ENCODE results near the gene CCL4L2.
"Not testable (repeated sequence)": the region's sequence is repeated elsewhere in the genome, so short reads cannot be mapped to it uniquely, and the experiment has no call there.

Gene CCL4L2

DNA sequence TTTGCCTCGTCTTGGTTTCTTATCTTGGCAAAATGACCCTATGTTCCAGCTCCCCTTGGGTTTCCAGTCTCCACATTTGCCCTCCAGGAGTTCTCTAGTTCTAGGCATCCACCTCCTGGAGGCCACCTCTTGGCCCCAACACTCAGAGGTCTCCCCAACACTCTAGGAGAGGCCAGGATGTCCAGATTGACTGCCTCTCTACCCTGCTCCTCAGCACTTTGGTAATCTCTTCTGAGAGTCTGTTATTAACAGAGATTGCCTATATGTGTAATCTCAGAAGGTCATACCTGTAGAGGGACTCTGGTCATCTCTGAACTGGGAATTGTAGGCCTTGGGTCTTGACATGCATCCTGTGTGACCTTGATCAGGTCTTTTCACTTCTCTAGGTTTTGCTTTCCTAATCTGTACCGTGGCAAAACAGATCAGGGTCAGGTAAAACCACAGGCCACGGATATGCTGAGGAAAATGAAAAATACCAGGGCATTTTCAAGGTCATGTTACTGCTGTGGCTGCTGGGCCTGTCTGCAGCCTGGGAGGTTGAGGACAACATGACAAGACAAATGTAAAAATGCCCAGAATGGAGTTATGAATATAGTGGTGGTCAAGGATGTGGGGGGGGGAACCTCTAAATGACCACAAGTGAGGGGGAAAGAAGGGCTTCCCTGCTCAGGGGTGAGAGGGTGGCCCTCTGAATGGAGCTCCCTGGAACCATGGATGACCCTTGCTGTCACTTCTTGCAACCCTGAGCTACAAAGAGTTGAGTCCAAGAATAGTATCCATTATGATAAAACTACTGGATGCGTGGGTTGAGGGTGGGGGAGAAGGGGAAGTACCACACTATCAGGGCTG is 5.0 kb upstream of the CCL4L2 start:
- ATAC-seq (ENCODE audit: low read depth) (no peak), DNase-seq (ENCODE audit: low spot score in 2 of 2) (peak in 1 of 2 donors; percentile 8)
- peaks cover 1% of the 10 kb centered on the region for H3K9me3 Mint-ChIP-seq
- H3K36me3 Mint-ChIP-seq: no peaks in the 10 kb centered on the region
- no peak overlapping the region for H3K4me3 Mint-ChIP-seq
- H3K4me1 Mint-ChIP-seq: peaks cover 38% of the 10 kb centered on the region
- H3K27me3 Mint-ChIP-seq: peaks cover 33% of the 10 kb centered on the region
- no peak overlapping the region for H3K27ac Mint-ChIP-seq

- H3K9me3 Mint-ChIP-seq; ATAC-seq (ENCODE audit: low read depth); DNase-seq (ENCODE audit: low spot score in 2 of 2); H3K27ac Mint-ChIP-seq; H3K36me3 Mint-ChIP-seq; H3K4me3 Mint-ChIP-seq: not testable (repeated sequence)
- H3K4me1 Mint-ChIP-seq: peaks cover 42% of the 10 kb centered on the region
- H3K27me3 Mint-ChIP-seq: peaks cover 33% of the 10 kb centered on the region
Observed at GRCh38 chr17:36206486-36206821, 4.4 kb upstream of the CCL4L2 start.

GRCh38 chr17:36207383-36207782 is 3.5 kb upstream of the CCL4L2 start:
- not testable (repeated sequence) for H3K4me3 Mint-ChIP-seq; H3K27ac Mint-ChIP-seq; H3K36me3 Mint-ChIP-seq; H3K9me3 Mint-ChIP-seq; ATAC-seq (ENCODE audit: low read depth)
- peaks cover 42% of the 10 kb centered on the region for H3K4me1 Mint-ChIP-seq
- DNase-seq (ENCODE audit: low spot score in 2 of 2): peak in 1 of 2 donors; percentile 6
- H3K27me3 Mint-ChIP-seq: peaks cover 29% of the 10 kb centered on the region

DNA sequence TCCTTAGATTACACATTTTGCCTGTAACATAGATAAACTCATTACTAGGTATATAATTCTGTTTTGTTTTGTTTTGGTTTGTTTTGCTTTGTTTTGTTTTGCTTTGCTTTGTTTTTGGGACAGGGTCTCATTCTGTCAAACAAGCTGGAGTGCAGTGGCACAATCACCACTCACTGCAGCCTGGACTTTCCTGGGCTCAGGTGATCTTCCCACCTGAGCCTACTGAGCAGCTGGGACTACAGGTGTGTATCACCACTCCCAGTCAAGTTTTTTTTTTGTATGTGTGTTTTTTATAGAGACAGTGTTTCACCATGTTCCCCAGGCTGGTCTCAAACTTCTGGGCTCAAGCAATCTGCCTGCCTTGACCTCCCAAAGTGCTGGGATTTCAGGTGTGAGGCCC is 1.3 kb upstream of the CCL4L2 start:
- H3K27me3 Mint-ChIP-seq: peaks cover 32% of the 10 kb centered on the region
- DNase-seq (ENCODE audit: low spot score in 2 of 2) (no peak), ATAC-seq (ENCODE audit: low read depth) (no peak)
- peaks cover 1% of the 10 kb centered on the region for H3K9me3 Mint-ChIP-seq
- no peak overlapping the region for H3K27ac Mint-ChIP-seq
- no peak overlapping the region for H3K4me3 Mint-ChIP-seq
- H3K4me1 Mint-ChIP-seq: peaks cover 36% of the 10 kb centered on the region
- H3K36me3 Mint-ChIP-seq: no peaks in the 10 kb centered on the region

GRCh38 chr17:36211484-36212271 is 815 bp downstream of the CCL4L2 start:
- Mint-ChIP-seq H3K4me1 (peaks cover 28% of the 10 kb centered on the region), H3K27me3 (peaks cover 25% of the 10 kb centered on the region)
- not testable (repeated sequence) for H3K36me3 Mint-ChIP-seq; H3K9me3 Mint-ChIP-seq; ATAC-seq (ENCODE audit: low read depth); DNase-seq (ENCODE audit: low spot score in 2 of 2); H3K27ac Mint-ChIP-seq; H3K4me3 Mint-ChIP-seq

DNA sequence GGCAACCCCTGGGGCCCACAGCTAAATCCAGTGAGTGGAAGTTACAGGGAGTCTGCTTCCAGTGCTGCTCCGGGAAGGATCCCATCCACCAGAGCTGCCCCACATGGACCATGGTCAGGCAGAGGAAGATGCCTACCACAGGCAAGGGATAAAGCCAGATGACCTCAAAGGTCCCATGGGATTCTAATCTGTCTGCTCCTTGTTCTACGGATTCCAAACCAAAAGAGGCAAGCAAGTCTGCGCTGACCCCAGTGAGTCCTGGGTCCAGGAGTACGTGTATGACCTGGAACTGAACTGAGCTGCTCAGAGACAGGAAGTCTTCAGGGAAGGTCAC is 1.4 kb downstream of the CCL4L2 start:
- Mint-ChIP-seq H3K4me3 (no peak overlapping the region), H3K27ac (no peak overlapping the region)

DNA sequence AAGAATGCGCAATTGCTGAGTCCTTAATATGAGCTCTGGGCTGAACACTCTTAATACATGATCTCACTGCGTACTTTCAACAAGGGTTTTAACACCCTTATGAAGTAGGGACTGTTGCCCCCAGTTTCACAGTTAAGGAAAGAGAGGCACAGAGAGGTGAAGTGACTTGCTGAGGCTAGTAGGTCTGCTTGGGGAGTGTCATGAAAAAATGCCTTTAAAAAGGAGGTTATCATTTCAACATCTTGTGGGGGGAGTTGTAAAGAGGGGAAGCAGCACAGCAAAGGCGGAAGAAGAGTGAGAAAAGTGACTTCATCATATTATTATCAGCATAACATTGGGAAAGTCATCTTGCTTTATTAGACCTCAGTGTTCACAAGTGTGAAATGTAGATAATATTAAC is 2.1 kb downstream of the CCL4L2 start:
- no peaks in the 10 kb centered on the region for H3K36me3 Mint-ChIP-seq
- peaks cover 20% of the 10 kb centered on the region for H3K4me1 Mint-ChIP-seq
- ATAC-seq (ENCODE audit: low read depth) (no peak), DNase-seq (ENCODE audit: low spot score in 2 of 2) (no peak)
- peaks cover 24% of the 10 kb centered on the region for H3K27me3 Mint-ChIP-seq
- no peak overlapping the region for H3K27ac Mint-ChIP-seq
- H3K9me3 Mint-ChIP-seq: peaks cover 1% of the 10 kb centered on the region
- H3K4me3 Mint-ChIP-seq: no peak overlapping the region

More for the DNA sequence above, 1.4 kb downstream of the CCL4L2 start:
- H3K27me3 Mint-ChIP-seq: peaks cover 22% of the 10 kb centered on the region
- no peak for ATAC-seq (ENCODE audit: low read depth)
- H3K9me3 Mint-ChIP-seq: peaks cover 1% of the 10 kb centered on the region
- H3K4me1 Mint-ChIP-seq: peaks cover 24% of the 10 kb centered on the region
- no peak for DNase-seq (ENCODE audit: low spot score in 2 of 2)
- no peaks in the 10 kb centered on the region for H3K36me3 Mint-ChIP-seq

GRCh38 chr17:36213695-36214094 is 2.8 kb downstream of the CCL4L2 start:
- Mint-ChIP-seq H3K36me3 (peaks cover 3% of the 10 kb centered on the region), H3K4me1 (peaks cover 20% of the 10 kb centered on the region), H3K4me3 (no peak overlapping the region), H3K9me3 (peaks cover 3% of the 10 kb centered on the region), H3K27ac (no peak overlapping the region), H3K27me3 (peaks cover 29% of the 10 kb centered on the region)
- DNase-seq (ENCODE audit: low spot score in 2 of 2) (no peak), ATAC-seq (ENCODE audit: low read depth) (no peak)

DNA sequence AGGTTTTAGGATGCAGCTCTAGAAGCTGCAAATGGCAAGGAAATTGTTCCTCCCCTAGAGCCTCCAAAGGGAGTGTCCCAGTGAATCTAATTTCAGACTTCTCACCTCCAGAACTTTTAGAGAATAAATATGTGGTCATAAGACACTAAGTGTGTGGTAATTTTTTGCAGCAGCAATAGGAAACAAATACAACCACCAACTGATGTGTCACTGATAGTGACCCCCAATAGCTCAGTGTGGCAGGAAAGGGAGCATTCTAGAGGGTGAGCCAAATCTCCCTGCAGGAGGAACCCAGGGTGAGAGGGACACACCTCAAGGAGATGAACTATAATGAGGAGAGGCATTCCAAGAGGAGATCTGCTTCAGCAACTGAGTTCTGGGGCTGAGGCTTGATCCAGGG is 4.1 kb downstream of the CCL4L2 start:
- H3K4me3 Mint-ChIP-seq: no peak overlapping the region
- ATAC-seq (ENCODE audit: low read depth): no peak
- peaks cover 7% of the 10 kb centered on the region for H3K9me3 Mint-ChIP-seq
- peaks cover 3% of the 10 kb centered on the region for H3K36me3 Mint-ChIP-seq
- H3K27ac Mint-ChIP-seq: no peak overlapping the region
- no peak for DNase-seq (ENCODE audit: low spot score in 2 of 2)
- H3K27me3 Mint-ChIP-seq: peaks cover 30% of the 10 kb centered on the region
- peaks cover 19% of the 10 kb centered on the region for H3K4me1 Mint-ChIP-seq

DNA sequence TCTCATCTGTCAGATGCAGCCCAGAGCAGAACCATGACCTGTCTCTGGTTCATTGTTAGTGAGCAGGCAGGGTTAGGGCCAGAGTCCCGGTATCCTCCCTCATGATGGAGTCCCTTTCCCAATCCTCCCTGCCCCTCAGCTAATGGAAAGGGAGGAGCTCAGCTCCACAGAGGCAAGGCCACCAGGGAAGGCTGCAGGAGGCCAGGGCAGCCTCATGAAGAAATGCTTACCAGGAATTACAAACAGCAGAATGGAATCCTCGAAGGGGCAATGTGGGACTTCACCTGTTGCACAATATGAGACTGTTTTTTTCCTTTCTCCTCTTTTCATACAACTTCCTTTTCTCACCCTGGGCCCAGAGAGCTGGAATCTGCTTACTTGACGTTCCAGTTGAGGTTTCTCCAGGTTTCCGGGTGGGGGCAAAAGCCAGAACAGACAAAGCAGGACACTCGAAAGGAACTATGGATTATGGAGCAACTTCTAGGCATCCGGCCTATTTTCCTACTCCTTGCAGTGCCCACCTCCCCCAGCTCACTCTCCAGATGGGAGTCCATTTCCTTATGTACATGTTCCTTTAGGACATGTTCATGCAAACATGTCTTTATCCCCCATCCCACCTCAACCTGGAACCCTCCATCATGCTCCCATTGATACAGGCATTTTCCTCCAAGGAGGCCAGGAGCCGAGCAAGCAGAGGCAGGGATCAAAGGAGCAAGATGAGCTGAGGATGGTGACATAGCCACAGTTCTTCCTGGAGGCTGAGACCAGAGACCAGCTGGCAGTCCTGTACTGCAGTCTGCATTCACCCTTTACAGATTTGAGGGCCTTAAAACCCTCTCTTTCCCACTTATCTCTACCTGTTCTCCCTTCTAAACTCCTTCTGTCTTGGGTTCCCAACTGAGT is 4.8 kb downstream of the CCL4L2 start:
- H3K27ac Mint-ChIP-seq; H3K36me3 Mint-ChIP-seq; H3K9me3 Mint-ChIP-seq; DNase-seq (ENCODE audit: low spot score in 2 of 2); H3K4me3 Mint-ChIP-seq; ATAC-seq (ENCODE audit: low read depth): not testable (repeated sequence)
- peaks cover 31% of the 10 kb centered on the region for H3K27me3 Mint-ChIP-seq
- peaks cover 11% of the 10 kb centered on the region for H3K4me1 Mint-ChIP-seq

GRCh38 chr17:36219556-36219955 is 8.7 kb downstream of the CCL4L2 start:
- H3K27ac Mint-ChIP-seq; H3K4me3 Mint-ChIP-seq; H3K4me1 Mint-ChIP-seq; DNase-seq (ENCODE audit: low spot score in 2 of 2); ATAC-seq (ENCODE audit: low read depth); H3K36me3 Mint-ChIP-seq; H3K9me3 Mint-ChIP-seq: not testable (repeated sequence)
- H3K27me3 Mint-ChIP-seq: peaks cover 27% of the 10 kb centered on the region

GRCh38 chr17:36220737-36221580 is 10.1 kb downstream of the CCL4L2 start:
- not testable (repeated sequence) for H3K9me3 Mint-ChIP-seq; H3K4me3 Mint-ChIP-seq; DNase-seq (ENCODE audit: low spot score in 2 of 2); H3K27ac Mint-ChIP-seq; H3K4me1 Mint-ChIP-seq; ATAC-seq (ENCODE audit: low read depth); H3K36me3 Mint-ChIP-seq
- peaks cover 21% of the 10 kb centered on the region for H3K27me3 Mint-ChIP-seq

GRCh38 chr17:36221581-36222100 is 10.8 kb downstream of the CCL4L2 start:
- H3K4me1 Mint-ChIP-seq; H3K27ac Mint-ChIP-seq; ATAC-seq (ENCODE audit: low read depth); DNase-seq (ENCODE audit: low spot score in 2 of 2); H3K9me3 Mint-ChIP-seq; H3K36me3 Mint-ChIP-seq; H3K4me3 Mint-ChIP-seq: not testable (repeated sequence)
- peaks cover 20% of the 10 kb centered on the region for H3K27me3 Mint-ChIP-seq
